DND-41 (cell line): Measurements from ENCODE around the gene ZNF705A.
"Not testable (repeated sequence)": the region's sequence is repeated elsewhere in the genome, so short reads cannot be mapped to it uniquely, and the experiment has no call there.

Experiments
- ATAC-seq: fragments of 200-7000 bp; cut with Tn5 transposase; 3 replicates; pipeline ENCODE4 v1.9.1; 2021; ENCODE audit warnings: low read depth; ENCODE audit not compliant: insufficient read depth
- DNase-seq: peaks from one replicate; pipeline ENCODE4 v3.0.0-alpha.2; 2020
- H2AFZ ChIP-seq: 2 replicates; pipeline ENCODE4 v1.6.0; 2012; ENCODE audit warnings: low read depth, low read length
- H3K27ac ChIP-seq: 2 replicates; pipeline ENCODE4 v1.5.1; 2012; ENCODE audit warnings: low read length, inconsistent platforms
- H3K27me3 ChIP-seq: fragments of 200-600 bp; sonication (generic); 2 replicates; pipeline ENCODE4 v1.6.0; 2012; ENCODE audit warnings: low read length, mild to moderate bottlenecking, inconsistent platforms; ENCODE audit not compliant: insufficient read depth, poor library complexity
- H3K36me3 ChIP-seq: 2 replicates; pipeline ENCODE4 v1.5.1; 2012; ENCODE audit warnings: low read length, inconsistent platforms; ENCODE audit not compliant: insufficient read depth
- H3K4me1 ChIP-seq: 2 replicates; pipeline ENCODE4 v1.5.1; 2012; ENCODE audit warnings: mild to moderate bottlenecking, low read length; ENCODE audit not compliant: insufficient read depth
- H3K4me2 ChIP-seq: 2 replicates; pipeline ENCODE4 v1.6.0; 2012; ENCODE audit warnings: mild to moderate bottlenecking, moderate library complexity, low read length, inconsistent platforms; ENCODE audit not compliant: insufficient read depth
- H3K4me3 ChIP-seq, 2 experiments: fragments of 200-600 bp in 1 of 2; shearing (Covaris generic) in 1 of 2; 2 replicates each; pipeline ENCODE4 v1.5.1; 2012 to 2016; ENCODE audit warnings: inconsistent platforms in 2 of 2, low read length in 2 of 2, mild to moderate bottlenecking in 2 of 2, low read depth in 1 of 2, moderate library complexity in 1 of 2
- H3K79me2 ChIP-seq: 2 replicates; pipeline ENCODE4 v1.6.0; 2012; ENCODE audit warnings: low read length, inconsistent platforms; ENCODE audit not compliant: insufficient read depth
- H3K9ac ChIP-seq: 2 replicates; pipeline ENCODE4 v1.6.0; 2012; ENCODE audit warnings: low read depth, mild to moderate bottlenecking, inconsistent platforms, low read length, moderate library complexity
- H3K9me3 ChIP-seq: 2 replicates; pipeline ENCODE4 v1.5.1; 2012; ENCODE audit warnings: low read length, moderate library complexity, mild to moderate bottlenecking, inconsistent platforms; ENCODE audit not compliant: insufficient read depth, severe bottlenecking
- H4K20me1 ChIP-seq: 2 replicates; pipeline ENCODE4 v1.6.0; 2012; ENCODE audit warnings: low read length; ENCODE audit not compliant: insufficient read depth

Gene ZNF705A

GRCh38 chr12:8182923-8183322, 26.1 kb downstream of the ZNF705A start:
- not testable (repeated sequence) for H3K9ac ChIP-seq, H3K4me3 ChIP-seq, H3K79me2 ChIP-seq, H4K20me1 ChIP-seq, H3K36me3 ChIP-seq, H3K4me2 ChIP-seq, DNase-seq, ATAC-seq, H3K27ac ChIP-seq, H3K27me3 ChIP-seq, H2AFZ ChIP-seq, H3K9me3 ChIP-seq
- peaks cover 10% of the 10 kb centered on the region for H3K4me1 ChIP-seq

GRCh38 chr12:8183346-8183745, 26.5 kb downstream of the ZNF705A start:
- H3K4me1 ChIP-seq: peaks cover 10% of the 10 kb centered on the region
- ATAC-seq, H3K79me2 ChIP-seq, H3K27ac ChIP-seq, H3K36me3 ChIP-seq, H3K4me3 ChIP-seq, DNase-seq, H4K20me1 ChIP-seq, H3K9ac ChIP-seq, H3K27me3 ChIP-seq, H3K4me2 ChIP-seq, H2AFZ ChIP-seq, H3K9me3 ChIP-seq: not testable (repeated sequence)

GRCh38 chr12:8184206-8184605, 27.4 kb downstream of the ZNF705A start:
- H3K9me3 ChIP-seq, H2AFZ ChIP-seq, DNase-seq, H3K4me2 ChIP-seq, H3K27ac ChIP-seq, H3K79me2 ChIP-seq, H3K9ac ChIP-seq, H4K20me1 ChIP-seq, ATAC-seq, H3K4me3 ChIP-seq, H3K36me3 ChIP-seq, H3K27me3 ChIP-seq: not testable (repeated sequence)
- peaks cover 10% of the 10 kb centered on the region for H3K4me1 ChIP-seq

GRCh38 chr12:8188088-8188487, 31.3 kb downstream of the ZNF705A start:
- H3K9ac ChIP-seq, H3K4me2 ChIP-seq, ATAC-seq, H3K27ac ChIP-seq, H2AFZ ChIP-seq, H3K4me1 ChIP-seq, H3K9me3 ChIP-seq, H3K4me3 ChIP-seq, DNase-seq, H3K27me3 ChIP-seq, H3K36me3 ChIP-seq, H3K79me2 ChIP-seq, H4K20me1 ChIP-seq: not testable (repeated sequence)

GRCh38 chr12:8197685-8198308, 41.0 kb downstream of the ZNF705A start:
- DNase-seq, H3K79me2 ChIP-seq, H3K36me3 ChIP-seq, H3K9me3 ChIP-seq, H3K4me1 ChIP-seq, H3K27ac ChIP-seq, H3K27me3 ChIP-seq, H2AFZ ChIP-seq, H3K4me3 ChIP-seq, ATAC-seq, H4K20me1 ChIP-seq, H3K4me2 ChIP-seq, H3K9ac ChIP-seq: not testable (repeated sequence)

- not testable (repeated sequence) for H3K4me3 ChIP-seq, H3K9ac ChIP-seq, H3K36me3 ChIP-seq, H3K9me3 ChIP-seq, H3K27ac ChIP-seq, H3K27me3 ChIP-seq, ATAC-seq, H3K4me1 ChIP-seq, H2AFZ ChIP-seq, H3K79me2 ChIP-seq, H3K4me2 ChIP-seq, H4K20me1 ChIP-seq, DNase-seq
Measured at GRCh38 chr12:8218711-8219382, 62.0 kb downstream of the ZNF705A start.

GRCh38 chr12:8221375-8221774, 64.6 kb downstream of the ZNF705A start:
- H4K20me1 ChIP-seq, H3K27ac ChIP-seq, H3K4me3 ChIP-seq, H3K9me3 ChIP-seq, H2AFZ ChIP-seq, H3K79me2 ChIP-seq, ATAC-seq, DNase-seq, H3K4me2 ChIP-seq, H3K9ac ChIP-seq, H3K27me3 ChIP-seq, H3K36me3 ChIP-seq, H3K4me1 ChIP-seq: not testable (repeated sequence)

- not testable (repeated sequence) for H4K20me1 ChIP-seq, H3K4me1 ChIP-seq, H3K79me2 ChIP-seq, H3K9me3 ChIP-seq, H3K27me3 ChIP-seq, H3K4me3 ChIP-seq, DNase-seq, ATAC-seq, H3K27ac ChIP-seq, H3K9ac ChIP-seq, H2AFZ ChIP-seq, H3K36me3 ChIP-seq, H3K4me2 ChIP-seq
Measured at GRCh38 chr12:8221844-8222243, 65.0 kb downstream of the ZNF705A start.
